Measurements from ENCODE around the gene HPCAL1. TPM values are rescaled to one million over a fixed set of nuclear protein-coding genes. Genes with fewer than 3 reads are reported as not detected.

HPCAL1 gene
- total RNA-seq, 1 donor from 2014 or later: 62.4 TPM

DNA sequence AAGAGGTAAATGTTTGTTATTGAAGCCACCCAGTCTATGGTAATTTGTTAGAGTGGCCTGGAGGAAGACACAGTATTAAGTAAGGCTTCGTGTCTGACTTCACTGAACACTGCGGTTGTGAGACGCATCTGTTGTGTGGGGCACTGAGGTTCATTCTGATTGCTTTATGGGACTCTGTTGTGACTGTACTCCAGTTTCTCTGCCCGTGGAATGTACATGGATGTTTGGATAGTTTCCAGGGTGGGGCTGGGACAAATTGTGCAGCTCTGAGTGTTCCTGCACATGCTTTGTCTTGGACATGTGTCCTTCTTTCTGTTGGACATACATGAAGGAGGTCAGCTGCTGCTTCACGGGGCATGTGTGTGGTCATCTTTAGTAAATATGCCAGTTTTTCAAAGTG lies 86.9 kb downstream of the HPCAL1 start:
- no peak overlapping the region for H3K4me3 Mint-ChIP-seq
- H3K4me1 Mint-ChIP-seq (ENCODE audit: low read depth): peaks cover 24% of the 10 kb centered on the region
- intact Hi-C loops (cut with micrococcal nuclease): no loop called here
- H3K27me3 Mint-ChIP-seq (ENCODE audit: insufficient read depth): no peaks in the 10 kb centered on the region
- DNase-seq (ENCODE audit: low spot score): no peak
- H3K27ac Mint-ChIP-seq: no peak overlapping the region
- H3K9me3 Mint-ChIP-seq: no peaks in the 10 kb centered on the region
- no peaks in the 10 kb centered on the region for H3K36me3 Mint-ChIP-seq (ENCODE audit: low read depth)

- intact Hi-C loops (cut with micrococcal nuclease): no loop called here
- H3K36me3 Mint-ChIP-seq (ENCODE audit: low read depth): no peaks in the 10 kb centered on the region
- no peak for DNase-seq (ENCODE audit: low spot score)
- no peaks in the 10 kb centered on the region for H3K27me3 Mint-ChIP-seq (ENCODE audit: insufficient read depth)
- H3K27ac Mint-ChIP-seq: no peak overlapping the region
- H3K9me3 Mint-ChIP-seq: no peaks in the 10 kb centered on the region
- peaks cover 24% of the 10 kb centered on the region for H3K4me1 Mint-ChIP-seq (ENCODE audit: low read depth)
- H3K4me3 Mint-ChIP-seq: no peak overlapping the region
Observed at GRCh38 chr2:10390369-10390801, 87.7 kb downstream of the HPCAL1 start.

- Mint-ChIP-seq H3K4me3 (no peak overlapping the region), H3K27ac (peak overlapping the region; percentile 1), H3K9me3 (no peaks in the 10 kb centered on the region), H3K4me1 (ENCODE audit: low read depth) (peaks cover 16% of the 10 kb centered on the region), H3K36me3 (ENCODE audit: low read depth) (no peaks in the 10 kb centered on the region), H3K27me3 (ENCODE audit: insufficient read depth) (no peaks in the 10 kb centered on the region)
- no peak for DNase-seq (ENCODE audit: low spot score)
- intact Hi-C loops (cut with micrococcal nuclease): no loop called here
Observed at GRCh38 chr2:10392100-10392499, 89.4 kb downstream of the HPCAL1 start.

DNA sequence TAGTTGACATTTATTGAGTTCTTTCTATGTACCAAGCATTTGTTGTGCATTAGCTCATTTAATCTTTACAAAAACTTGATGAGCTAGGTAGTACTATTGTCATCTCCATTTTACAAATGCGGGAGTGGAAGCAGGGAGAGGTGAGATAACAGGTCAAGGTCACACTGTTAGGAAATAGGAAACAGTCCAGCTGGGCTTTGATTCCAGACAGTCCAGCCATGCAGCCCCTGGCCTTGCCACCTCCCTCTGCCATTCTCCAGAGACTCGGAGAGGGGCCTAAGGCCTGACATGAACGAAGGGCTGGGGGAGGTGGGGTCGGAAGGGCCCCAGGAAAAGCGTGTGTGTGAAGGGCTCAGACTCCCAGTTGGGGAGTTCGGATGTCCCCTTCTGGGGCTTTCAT lies 89.8 kb downstream of the HPCAL1 start:
- Mint-ChIP-seq H3K9me3 (no peaks in the 10 kb centered on the region), H3K27me3 (ENCODE audit: insufficient read depth) (no peaks in the 10 kb centered on the region), H3K4me1 (ENCODE audit: low read depth) (peaks cover 16% of the 10 kb centered on the region), H3K36me3 (ENCODE audit: low read depth) (no peaks in the 10 kb centered on the region), H3K4me3 (no peak overlapping the region), H3K27ac (peak overlapping the region; percentile 1)
- intact Hi-C loops (cut with micrococcal nuclease): no loop called here
- DNase-seq (ENCODE audit: low spot score): no peak

- no peak for DNase-seq (ENCODE audit: low spot score)
- Mint-ChIP-seq H3K9me3 (no peaks in the 10 kb centered on the region), H3K36me3 (ENCODE audit: low read depth) (no peaks in the 10 kb centered on the region), H3K4me3 (no peak overlapping the region), H3K4me1 (ENCODE audit: low read depth) (peaks cover 16% of the 10 kb centered on the region), H3K27ac (no peak overlapping the region), H3K27me3 (ENCODE audit: insufficient read depth) (no peaks in the 10 kb centered on the region)
- intact Hi-C loops (cut with micrococcal nuclease): no loop called here
Observed at GRCh38 chr2:10392951-10393639, 90.4 kb downstream of the HPCAL1 start.

DNA sequence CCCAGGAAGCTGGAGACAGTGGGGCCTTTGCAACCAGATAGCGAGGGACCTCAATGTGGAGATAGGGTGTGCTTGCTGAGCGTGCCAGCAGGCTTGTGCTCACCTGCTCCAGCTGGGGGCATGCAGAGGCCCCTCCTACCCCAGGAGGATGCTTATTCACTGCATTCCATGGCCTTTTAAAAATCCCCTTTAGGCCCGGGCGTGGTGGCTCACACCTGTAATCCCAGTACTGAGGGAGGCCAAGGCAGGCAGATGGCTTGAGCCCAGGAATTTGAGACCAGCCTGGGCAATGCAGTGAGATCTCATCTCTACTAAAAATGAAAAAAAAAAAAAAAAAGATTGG lies 90.9 kb downstream of the HPCAL1 start:
- H3K9me3 Mint-ChIP-seq: no peaks in the 10 kb centered on the region
- no peak overlapping the region for H3K4me3 Mint-ChIP-seq
- peaks cover 16% of the 10 kb centered on the region for H3K4me1 Mint-ChIP-seq (ENCODE audit: low read depth)
- intact Hi-C loops (cut with micrococcal nuclease): no loop called here
- H3K27ac Mint-ChIP-seq: no peak overlapping the region
- no peaks in the 10 kb centered on the region for H3K27me3 Mint-ChIP-seq (ENCODE audit: insufficient read depth)
- DNase-seq (ENCODE audit: low spot score): no peak
- peaks cover under 1% of the 10 kb centered on the region for H3K36me3 Mint-ChIP-seq (ENCODE audit: low read depth)

DNA sequence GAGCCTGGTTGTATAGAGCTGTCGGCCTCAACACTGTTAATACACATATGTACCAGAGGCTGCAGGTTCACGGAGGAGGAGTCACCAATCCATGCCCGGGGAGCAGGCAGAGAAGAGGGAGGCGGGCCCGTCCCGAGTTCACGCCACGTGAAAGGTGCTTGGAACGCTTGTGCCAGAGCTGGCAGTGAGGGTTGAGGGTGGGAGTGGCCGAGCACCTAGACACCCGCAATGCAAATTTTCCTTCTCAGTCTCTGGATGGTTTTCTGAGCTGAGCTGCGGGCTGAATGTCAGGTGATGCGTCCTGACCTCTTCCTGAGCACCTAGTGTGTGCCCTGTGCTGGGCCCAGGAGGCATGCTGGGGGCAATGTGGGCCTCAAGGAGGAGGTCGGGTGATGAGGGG lies 93.2 kb downstream of the HPCAL1 start:
- no peaks in the 10 kb centered on the region for H3K9me3 Mint-ChIP-seq
- no peak overlapping the region for H3K4me3 Mint-ChIP-seq
- peaks cover 13% of the 10 kb centered on the region for H3K36me3 Mint-ChIP-seq (ENCODE audit: low read depth)
- peaks cover 17% of the 10 kb centered on the region for H3K4me1 Mint-ChIP-seq (ENCODE audit: low read depth)
- no peaks in the 10 kb centered on the region for H3K27me3 Mint-ChIP-seq (ENCODE audit: insufficient read depth)
- intact Hi-C loops (cut with micrococcal nuclease): no loop called here
- no peak for DNase-seq (ENCODE audit: low spot score)
- H3K27ac Mint-ChIP-seq: no peak overlapping the region

GRCh38 chr2:10396464-10396863 lies 93.8 kb downstream of the HPCAL1 start:
- Mint-ChIP-seq H3K4me1 (ENCODE audit: low read depth) (peaks cover 23% of the 10 kb centered on the region), H3K27me3 (ENCODE audit: insufficient read depth) (no peaks in the 10 kb centered on the region), H3K9me3 (no peaks in the 10 kb centered on the region), H3K4me3 (no peak overlapping the region), H3K27ac (no peak overlapping the region), H3K36me3 (ENCODE audit: low read depth) (peaks cover 16% of the 10 kb centered on the region)
- no peak for DNase-seq (ENCODE audit: low spot score)
- intact Hi-C loops (cut with micrococcal nuclease): no loop called here

DNA sequence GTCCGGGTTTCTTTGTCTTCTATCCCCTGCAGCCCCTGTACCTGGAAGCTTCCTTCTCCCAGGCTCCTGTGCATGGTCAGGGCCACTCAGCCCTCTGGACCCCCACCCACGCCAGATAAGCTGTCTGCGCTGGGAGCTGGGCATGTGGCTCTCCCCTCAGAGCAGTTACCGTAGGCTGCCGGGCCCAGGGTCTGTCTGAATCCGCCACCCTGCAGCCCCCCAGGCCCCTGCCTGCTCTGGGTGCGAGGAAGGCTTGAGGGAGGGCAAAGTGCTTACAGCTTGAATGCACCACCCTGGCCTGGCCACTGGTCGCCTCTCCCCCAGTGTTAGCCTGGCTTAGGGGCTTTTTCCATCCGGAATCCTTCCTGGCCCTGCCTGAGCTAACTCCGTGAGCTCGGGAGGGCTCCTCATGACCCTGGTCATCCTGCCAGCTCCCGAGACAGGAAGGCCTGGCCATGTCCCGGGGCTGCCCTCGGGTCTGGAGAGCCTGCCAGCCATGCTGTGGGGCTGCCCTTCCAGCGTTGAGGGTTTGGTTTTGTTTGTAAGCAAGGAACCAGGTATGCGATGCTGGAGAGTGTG lies 94.7 kb downstream of the HPCAL1 start:
- Mint-ChIP-seq H3K36me3 (ENCODE audit: low read depth) (peaks cover 17% of the 10 kb centered on the region), H3K4me3 (no peak overlapping the region), H3K9me3 (no peaks in the 10 kb centered on the region), H3K4me1 (ENCODE audit: low read depth) (peaks cover 21% of the 10 kb centered on the region), H3K27ac (no peak overlapping the region), H3K27me3 (ENCODE audit: insufficient read depth) (no peaks in the 10 kb centered on the region)
- intact Hi-C loops (cut with micrococcal nuclease): no loop called here
- DNase-seq (ENCODE audit: low spot score): no peak

DNA sequence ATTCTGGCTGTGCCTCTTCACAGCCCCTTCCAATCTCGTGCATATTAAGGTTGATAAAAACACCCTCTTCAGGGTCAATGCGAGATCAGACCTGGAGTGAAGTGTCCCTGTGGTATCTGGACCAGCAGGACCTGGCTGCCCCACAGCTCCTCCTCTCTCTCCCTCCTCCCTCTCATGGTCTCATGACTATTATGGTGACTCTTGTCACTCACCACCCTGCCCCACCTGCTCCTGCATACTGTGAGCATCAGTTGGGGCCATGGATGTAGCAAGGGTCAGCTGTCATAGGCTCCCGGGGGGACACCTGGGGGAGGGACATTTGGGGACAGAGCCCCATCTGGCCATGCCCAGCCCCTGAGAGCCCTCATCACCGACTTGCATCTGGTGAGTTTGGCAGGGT lies 95.2 kb downstream of the HPCAL1 start:
- intact Hi-C loops (cut with micrococcal nuclease): no loop called here
- Mint-ChIP-seq H3K4me3 (no peak overlapping the region), H3K9me3 (no peaks in the 10 kb centered on the region), H3K27ac (no peak overlapping the region), H3K4me1 (ENCODE audit: low read depth) (peaks cover 19% of the 10 kb centered on the region), H3K27me3 (ENCODE audit: insufficient read depth) (no peaks in the 10 kb centered on the region), H3K36me3 (ENCODE audit: low read depth) (peaks cover 17% of the 10 kb centered on the region)
- no peak for DNase-seq (ENCODE audit: low spot score)

GRCh38 chr2:10398496-10398895 lies 95.8 kb downstream of the HPCAL1 start:
- Mint-ChIP-seq H3K9me3 (no peaks in the 10 kb centered on the region), H3K27ac (peak overlapping the region; percentile 40), H3K36me3 (ENCODE audit: low read depth) (peaks cover 17% of the 10 kb centered on the region), H3K27me3 (ENCODE audit: insufficient read depth) (no peaks in the 10 kb centered on the region), H3K4me3 (no peak overlapping the region), H3K4me1 (ENCODE audit: low read depth) (peaks cover 19% of the 10 kb centered on the region)
- DNase-seq (ENCODE audit: low spot score): no peak
- intact Hi-C loops (cut with micrococcal nuclease): no loop called here

- Mint-ChIP-seq H3K4me1 (ENCODE audit: low read depth) (peaks cover 19% of the 10 kb centered on the region), H3K36me3 (ENCODE audit: low read depth) (peaks cover 19% of the 10 kb centered on the region), H3K27ac (peak overlapping the region; percentile 19), H3K27me3 (ENCODE audit: insufficient read depth) (no peaks in the 10 kb centered on the region), H3K9me3 (no peaks in the 10 kb centered on the region), H3K4me3 (no peak overlapping the region)
- intact Hi-C loops (cut with micrococcal nuclease): no loop called here
- DNase-seq (ENCODE audit: low spot score): no peak
Observed at GRCh38 chr2:10399358-10399757, 96.7 kb downstream of the HPCAL1 start.

- Mint-ChIP-seq H3K4me3 (peak overlapping the region; percentile 37), H3K27me3 (ENCODE audit: insufficient read depth) (no peaks in the 10 kb centered on the region), H3K4me1 (ENCODE audit: low read depth) (peaks cover 19% of the 10 kb centered on the region), H3K9me3 (no peaks in the 10 kb centered on the region), H3K36me3 (ENCODE audit: low read depth) (peaks cover 19% of the 10 kb centered on the region), H3K27ac (peak overlapping the region; percentile 19)
- DNase-seq (ENCODE audit: low spot score): no peak
- intact Hi-C loops (cut with micrococcal nuclease): loop anchor here (10.0 kb wide), 1 partner anchor 1565 kb away; the partner anchor contains the start of gene KIDINS220
Observed at GRCh38 chr2:10400002-10400401, 97.3 kb downstream of the HPCAL1 start.

Measured in activated T-helper 1 cell treated with anti-CD3 and anti-CD28 coated beads, Interleukin-12 subunit alpha, Interleukin-12 subunit beta, Interleukin-2, Interleukin-4 antibody, amounts not matched to agents 30 ng/mL and 10 ng/mL and 1 ng/mL, durations not matched to agents 14 hours and 24 hours and 36 hours (primary cell).